ENCODE data around the gene OPALIN.

- TF ChIP-seq ELK1 (IDR thresholded peaks at IDR 0.05; ENCODE audit: low read depth, low read length) (no peak), E2F4 (IDR thresholded peaks at IDR 0.05; ENCODE audit: low read depth, low read length) (no peak), ZBTB33 (IDR thresholded peaks at IDR 0.05) (no peak)
Measured at GRCh38 chr10:96344178-96344577, 14.6 kb downstream of the OPALIN start.

Data from GM12878 (cell line).